ENCODE results near the gene CPEB1.
"Not testable (repeated sequence)": the region's sequence is repeated elsewhere in the genome, so short reads cannot be mapped to it uniquely, and the experiment has no call there.

The CPEB1 gene

GRCh38 chr15:82649226-82649999, 2.2 kb upstream of the CPEB1 start:
- no peak for DNase-seq (ENCODE audit: low read depth, low spot score)

DNA sequence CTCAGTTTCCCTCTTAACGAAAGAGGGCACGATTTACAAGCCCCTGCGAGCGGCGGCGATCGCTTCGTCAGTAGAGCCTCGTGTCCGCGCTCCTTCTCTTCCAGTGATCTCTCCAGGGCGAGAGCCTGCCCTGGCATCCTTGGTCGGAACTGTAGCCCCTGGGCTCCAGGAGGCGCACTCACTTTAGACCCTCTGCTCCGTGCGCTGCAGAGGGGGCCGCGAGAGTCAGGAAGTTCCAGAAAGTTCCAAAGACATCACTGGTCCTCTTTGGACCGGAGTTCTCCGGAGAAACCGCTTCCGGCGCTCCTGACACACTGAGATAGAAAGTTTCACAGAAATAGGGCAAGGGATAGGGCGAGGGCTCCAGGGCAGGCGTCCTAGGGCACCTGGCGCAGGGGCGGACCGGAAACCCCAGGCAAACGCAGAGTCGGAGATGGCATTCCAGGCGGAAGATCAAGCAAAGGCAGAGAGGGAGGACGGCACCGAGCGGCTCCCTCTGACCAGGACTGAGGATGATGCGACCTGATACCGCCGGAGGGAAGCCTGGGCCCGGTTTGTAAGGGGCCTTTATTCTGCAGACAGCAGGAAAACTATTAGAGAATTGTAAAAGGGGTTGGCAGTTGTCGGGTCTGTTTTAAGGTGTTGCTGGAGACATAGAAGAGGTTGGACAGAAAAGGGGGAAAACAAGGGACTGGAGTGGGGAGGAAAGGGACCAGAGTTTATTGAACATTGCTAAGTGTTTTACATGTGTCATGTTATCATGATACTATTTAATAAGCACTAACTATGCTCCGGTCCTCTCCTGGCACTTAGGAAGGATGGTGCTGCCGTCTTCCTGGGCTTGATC, 1.3 kb upstream of the CPEB1 start:
- DNase-seq (ENCODE audit: low read depth, low spot score), result no peak

GRCh38 chr15:82647835-82648256, 683 bp upstream of the CPEB1 start:
- DNase-seq (ENCODE audit: low read depth, low spot score), result no peak

DNA sequence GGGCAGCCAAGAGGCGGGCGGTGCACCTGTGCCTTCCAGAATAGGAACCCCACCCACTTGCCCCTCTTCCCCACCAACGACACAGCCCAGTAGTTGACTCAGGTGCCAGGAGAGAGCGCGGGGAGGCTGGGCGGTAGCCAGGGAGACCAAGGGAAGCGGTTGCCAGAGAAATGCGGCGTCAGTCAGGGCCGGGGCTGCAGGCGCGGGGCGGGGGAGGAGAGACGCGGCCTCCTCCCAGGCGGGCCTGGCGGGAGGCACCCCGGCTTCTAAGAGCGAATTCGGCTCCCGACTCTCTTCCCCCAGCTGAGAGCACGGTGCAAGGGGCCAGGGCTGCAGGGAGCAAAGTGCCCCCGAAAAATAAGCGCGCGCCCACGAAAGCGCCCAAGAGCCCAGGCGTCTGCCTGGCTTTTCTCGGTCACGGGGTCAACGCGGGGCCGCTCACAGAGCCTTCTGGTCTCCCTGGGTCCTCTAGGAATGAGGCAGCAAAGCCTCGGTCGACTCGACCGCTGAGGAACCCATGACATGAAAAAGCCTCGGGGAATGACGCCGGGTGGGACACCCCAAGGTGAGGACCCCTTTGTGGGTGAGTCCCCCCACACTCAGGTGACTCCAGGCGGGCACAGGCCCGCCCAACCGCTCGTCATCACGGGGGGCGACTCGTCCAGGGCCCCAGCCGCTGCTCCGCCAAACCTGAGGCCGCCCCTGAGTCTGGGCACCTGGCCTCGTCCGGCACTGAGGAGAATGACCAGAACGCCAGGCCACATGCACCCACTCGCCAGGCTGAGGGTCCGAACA, 716 bp downstream of the CPEB1 start:
- no peak for DNase-seq (ENCODE audit: low read depth, low spot score)

- not testable (repeated sequence) for DNase-seq (ENCODE audit: low read depth, low spot score)
Measured at GRCh38 chr15:82644967-82645852, 2.0 kb downstream of the CPEB1 start.

- no peak for DNase-seq (ENCODE audit: low read depth, low spot score)
Measured at GRCh38 chr15:82643992-82644391, 3.2 kb downstream of the CPEB1 start.

GRCh38 chr15:82642656-82643055, 4.5 kb downstream of the CPEB1 start:
- no peak for DNase-seq (ENCODE audit: low read depth, low spot score)

DNA sequence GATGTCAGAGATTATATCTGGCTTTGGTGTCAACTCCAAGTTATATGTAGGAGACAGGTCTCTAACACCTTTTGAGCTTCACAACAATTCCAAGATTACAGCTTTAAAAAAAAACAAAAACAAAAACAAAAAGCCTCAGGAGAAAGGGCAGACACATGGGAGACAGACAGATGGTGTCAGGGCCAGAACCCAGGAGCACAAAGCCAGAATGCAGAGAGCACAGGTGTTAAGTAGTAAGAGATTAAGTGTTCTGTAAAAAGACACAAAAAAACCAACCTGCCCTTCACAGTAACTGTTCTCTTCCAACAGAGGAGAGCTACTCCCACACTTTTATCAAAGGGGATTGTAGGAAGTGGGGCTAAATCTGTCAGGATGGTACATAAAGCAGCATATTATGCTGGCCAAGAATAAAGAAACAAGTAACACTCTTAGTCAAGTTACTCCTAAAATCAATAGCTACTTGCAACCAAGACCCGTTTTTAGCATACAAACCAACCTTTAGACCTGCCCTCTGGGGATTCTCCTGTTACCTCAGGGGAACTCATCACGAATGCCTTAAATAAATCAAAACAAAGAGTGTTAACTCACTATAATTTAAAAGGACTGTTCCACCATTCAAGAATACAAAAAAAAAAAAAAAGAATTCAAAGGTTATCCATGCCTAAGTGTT, 5.9 kb downstream of the CPEB1 start:
- no peak for DNase-seq (ENCODE audit: low read depth, low spot score)

- no peak for DNase-seq (ENCODE audit: low read depth, low spot score)
Measured at GRCh38 chr15:82640672-82641071, 6.5 kb downstream of the CPEB1 start.

DNA sequence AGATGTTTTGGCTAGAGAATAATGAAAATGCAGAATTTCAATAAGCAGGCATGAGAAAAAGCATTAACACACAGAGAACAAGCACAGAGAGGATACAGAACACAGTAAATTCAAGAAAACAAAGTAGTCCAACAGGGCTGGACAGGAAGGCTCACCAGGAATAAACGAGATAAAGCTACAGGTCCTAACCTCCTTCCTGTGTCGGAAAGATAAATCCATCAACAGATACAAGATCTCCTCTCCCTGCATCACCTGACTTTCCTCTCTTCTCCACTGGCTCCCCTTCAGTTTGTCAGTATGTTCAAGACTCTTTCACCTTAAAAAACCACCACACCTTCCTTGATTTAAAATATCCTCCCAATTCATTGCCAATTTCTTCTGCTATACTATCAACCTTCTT, 11.4 kb downstream of the CPEB1 start:
- no peak for DNase-seq (ENCODE audit: low read depth, low spot score)

- no peak for DNase-seq (ENCODE audit: low read depth, low spot score)
Measured at GRCh38 chr15:82630033-82630432, 17.1 kb downstream of the CPEB1 start.

DNA sequence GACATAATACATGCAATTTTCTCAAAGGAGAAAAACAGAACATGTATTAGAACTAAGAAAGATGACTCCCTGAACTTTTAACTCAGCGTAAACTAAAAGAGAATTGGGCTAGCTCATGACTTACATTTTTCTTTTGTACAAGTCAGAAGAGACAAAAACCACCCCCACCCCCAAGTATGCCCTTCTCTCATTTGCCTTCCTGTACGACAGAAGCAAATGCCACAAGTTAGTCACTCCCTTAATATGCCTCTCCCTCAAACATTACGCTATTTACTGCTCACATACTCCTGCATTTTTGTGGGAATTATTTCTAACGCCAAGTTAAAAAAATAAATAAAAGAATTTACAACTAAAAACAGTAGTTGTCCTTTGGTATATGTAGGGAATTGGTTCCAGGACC, 22.0 kb downstream of the CPEB1 start:
- DNase-seq (ENCODE audit: low read depth, low spot score), result no peak

GRCh38 chr15:82624438-82624837, 22.7 kb downstream of the CPEB1 start:
- no peak for DNase-seq (ENCODE audit: low read depth, low spot score)

DNA sequence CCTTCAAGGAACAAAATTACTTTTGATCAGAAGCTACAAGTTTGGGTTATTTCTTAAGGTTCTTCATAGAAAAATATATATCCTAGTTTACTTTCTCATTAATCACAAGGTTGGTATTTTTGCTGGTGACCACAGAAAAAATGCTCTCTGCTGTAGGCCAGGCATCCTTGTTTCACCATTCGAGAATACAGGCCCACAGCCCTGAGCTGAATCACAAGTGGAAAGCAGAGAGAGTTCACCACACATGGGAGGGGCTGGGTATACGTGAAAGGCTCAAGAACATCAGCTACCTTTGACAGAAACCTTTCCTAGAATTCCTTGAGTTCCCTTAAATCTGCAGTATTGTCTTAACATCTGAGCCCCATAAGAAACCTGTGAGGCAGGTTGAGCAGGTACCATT, 23.2 kb downstream of the CPEB1 start:
- DNase-seq (ENCODE audit: low read depth, low spot score), result no peak

GRCh38 chr15:82621970-82622369, 25.2 kb downstream of the CPEB1 start:
- DNase-seq (ENCODE audit: low read depth, low spot score), result no peak

DNA sequence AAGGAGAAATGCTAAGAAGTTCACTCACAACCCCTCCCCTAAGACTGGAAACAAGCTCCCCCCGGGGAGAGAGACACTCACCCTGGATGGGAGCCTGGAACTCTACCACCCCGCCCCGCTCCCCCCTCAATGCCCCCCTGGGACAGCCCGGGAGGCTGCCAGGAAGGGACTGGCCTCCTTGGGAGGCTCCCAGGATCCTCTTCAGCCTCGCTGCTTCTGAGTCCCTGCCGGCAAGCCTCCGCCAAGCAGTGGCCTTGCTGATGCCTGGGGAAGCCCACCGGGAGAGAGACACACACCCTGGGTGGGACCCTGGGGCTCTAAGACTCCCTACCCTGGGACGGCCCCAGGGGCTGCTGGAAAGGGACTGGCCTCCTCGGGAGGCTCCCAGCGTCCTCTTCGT, 33.4 kb downstream of the CPEB1 start:
- no peak for DNase-seq (ENCODE audit: low read depth, low spot score)

GRCh38 chr15:82611348-82611747, 35.8 kb downstream of the CPEB1 start:
- no peak for DNase-seq (ENCODE audit: low read depth, low spot score)

DNA sequence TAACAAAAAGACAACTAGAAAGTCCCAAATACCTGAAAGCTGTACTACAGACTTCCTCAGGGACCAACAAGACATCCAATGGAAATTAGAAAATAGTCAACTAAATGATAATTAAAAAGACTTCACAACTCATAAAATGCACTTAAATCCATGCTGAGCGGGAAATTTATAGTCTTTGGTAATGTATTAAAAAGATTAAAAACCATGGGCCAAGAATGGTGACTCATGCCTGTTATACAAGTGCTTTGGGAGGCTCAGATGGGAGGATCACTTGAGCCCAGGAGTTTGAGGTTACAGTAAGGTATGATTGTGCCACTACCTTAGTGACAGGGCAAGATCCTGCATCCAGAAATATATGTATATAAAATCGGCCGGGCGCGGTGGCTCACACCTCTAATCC, 45.0 kb downstream of the CPEB1 start:
- no peak for DNase-seq (ENCODE audit: low read depth, low spot score)

DNA sequence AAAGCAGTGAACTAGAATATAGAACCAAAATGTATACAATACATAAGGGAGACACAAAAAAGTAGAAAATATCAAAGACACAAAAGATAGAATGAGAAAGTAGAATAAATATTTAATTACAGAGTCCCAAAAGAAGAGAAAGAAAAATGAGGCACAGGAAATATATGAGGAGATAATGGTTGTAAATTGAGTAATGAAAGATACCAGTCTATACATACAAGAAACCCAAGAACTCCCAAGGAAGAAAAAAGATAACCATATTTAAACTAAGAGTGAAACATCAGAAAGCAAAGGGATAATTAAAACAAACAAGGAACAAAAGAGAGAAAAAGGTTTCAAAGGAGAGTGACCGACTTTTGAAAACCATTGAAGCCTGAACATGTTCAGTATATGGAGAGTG, 47.3 kb downstream of the CPEB1 start:
- DNase-seq (ENCODE audit: low read depth, low spot score), result no peak

GRCh38 chr15:82597815-82598214, 49.3 kb downstream of the CPEB1 start:
- DNase-seq (ENCODE audit: low read depth, low spot score), result no peak

DNA sequence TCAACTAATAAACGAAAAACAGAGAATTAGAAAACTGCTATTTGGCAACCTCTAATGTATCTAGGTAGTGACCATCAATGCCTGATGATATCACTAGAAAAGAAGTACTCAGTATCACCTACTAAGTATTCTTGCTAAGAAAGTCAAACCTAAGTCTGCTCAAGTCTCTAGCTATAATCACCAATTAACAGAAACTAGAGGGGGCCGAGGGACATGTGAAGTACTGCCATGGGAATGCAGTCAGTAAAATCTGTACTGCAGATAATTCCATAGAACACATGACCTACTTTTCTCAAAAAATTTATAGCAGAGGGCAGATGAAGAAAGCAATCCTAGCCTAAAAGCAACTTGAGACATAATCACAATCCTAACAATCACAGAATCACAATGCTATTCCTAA, 51.4 kb downstream of the CPEB1 start:
- no peak for DNase-seq (ENCODE audit: low read depth, low spot score)
